SK-MEL-5 (cell line): ENCODE data around the gene CES4A. TPM values are rescaled to one million over a fixed set of nuclear protein-coding genes. Genes with fewer than 3 reads are reported as not detected.
"Not testable (repeated sequence)": the region's sequence is repeated elsewhere in the genome, so short reads cannot be mapped to it uniquely, and the experiment has no call there.

Experiments
- DNase-seq: peaks from one replicate; pipeline ENCODE4 v3.0.0-alpha.2; 2016; ENCODE audit warnings: low read depth, low spot score
- in situ Hi-C: cut with HindIII; loops from 2 replicates; pipeline ENCODE4 v1.10.0; 2016; ENCODE audit warnings: low sequenced_read_pairs, high pct_unique_total_duplicates, low pct_unique_long_range_greater_than_20kb
- total RNA-seq: library from RNA; depleted of rRNA; stranded (reverse); fragments of >200 nt; shearing (Covaris generic); gene quantifications from 2 replicates; pipeline ENCODE4 v1.2.3, GENCODE V29; 2014

CES4A gene
- total RNA-seq, 1 experiment from 2014 or later, result not detected

- DNase-seq, result no peak
- in situ Hi-C loops, result no loop called here
Observed at GRCh38 chr16:66975302-66975893, 13.0 kb upstream of the CES4A start.

GRCh38 chr16:66976746-66977145 is 11.6 kb upstream of the CES4A start:
- in situ Hi-C loops, result no loop called here
- no peak for DNase-seq

GRCh38 chr16:66977341-66978113 is 10.9 kb upstream of the CES4A start:
- in situ Hi-C loops, result no loop called here

GRCh38 chr16:66979011-66979717 is 9.2 kb upstream of the CES4A start:
- no peak for DNase-seq
- in situ Hi-C loops, result no loop called here

More at GRCh38 chr16:66977341-66978113, 10.9 kb upstream of the CES4A start:
- peak; percentile 79 for DNase-seq

GRCh38 chr16:66983033-66983432 is 5.4 kb upstream of the CES4A start:
- no peak for DNase-seq
- in situ Hi-C loops, result no loop called here

- in situ Hi-C loops, result no loop called here
- no peak for DNase-seq
Observed at GRCh38 chr16:66984892-66985311, 3.5 kb upstream of the CES4A start.

GRCh38 chr16:66986559-66986958 is 1.8 kb upstream of the CES4A start:
- in situ Hi-C loops, result no loop called here
- DNase-seq, result no peak

GRCh38 chr16:66991545-66992077 is 3.2 kb downstream of the CES4A start:
- in situ Hi-C loops, result no loop called here
- no peak for DNase-seq

- in situ Hi-C loops, DNase-seq: not testable (repeated sequence)
Observed at GRCh38 chr16:66993558-66993957, 5.2 kb downstream of the CES4A start.

GRCh38 chr16:66996324-66996982 is 8.1 kb downstream of the CES4A start:
- in situ Hi-C loops, result no loop called here

GRCh38 chr16:66996983-66997358 is 8.6 kb downstream of the CES4A start:
- in situ Hi-C loops, result no loop called here

More at GRCh38 chr16:66996324-66996982, 8.1 kb downstream of the CES4A start:
- DNase-seq, result peak; percentile 79

GRCh38 chr16:67000384-67001351 is 12.3 kb downstream of the CES4A start:
- in situ Hi-C loops, result no loop called here
- no peak for DNase-seq

More at GRCh38 chr16:66996983-66997358, 8.6 kb downstream of the CES4A start:
- no peak for DNase-seq

- DNase-seq, result no peak
- in situ Hi-C loops, result no loop called here
Observed at GRCh38 chr16:67001726-67002125, 13.3 kb downstream of the CES4A start.

GRCh38 chr16:67006930-67007658 is 18.7 kb downstream of the CES4A start:
- no peak for DNase-seq
- in situ Hi-C loops, result no loop called here

GRCh38 chr16:67009158-67009557 is 20.8 kb downstream of the CES4A start:
- in situ Hi-C loops, result no loop called here
- no peak for DNase-seq

- in situ Hi-C loops, result no loop called here
- DNase-seq, result no peak
Observed at GRCh38 chr16:67011274-67011673, 22.9 kb downstream of the CES4A start.
